Fibroblast of pulmonary artery (primary cell): ENCODE measurements around the gene ADO.
A peak's percentile ranks its signal among the peaks of the same experiment; 100 is the strongest.

Source experiments
- DNase-seq: peaks from one replicate; pipeline ENCODE4 v3.0.0-alpha.2; 2010; ENCODE audit warnings: low read depth
- H3K4me3 ChIP-seq: replicated peaks from 2 replicates; pipeline ENCODE4 v1.5.1; 2011; ENCODE audit warnings: low read depth, mild to moderate bottlenecking, control low read depth, low read length, moderate library complexity
- CTCF ChIP-seq: IDR thresholded peaks from 2 replicates; pipeline ENCODE4 v1.5.1; 2011; ENCODE audit warnings: mild to moderate bottlenecking, control low read depth, low read length, inconsistent platforms; ENCODE audit errors: missing control alignments

ADO gene

GRCh38 chr10:62814756-62815380 lies 10.3 kb downstream of the ADO start:
- DNase-seq: no peak
- TF ChIP-seq CTCF: no peak

GRCh38 chr10:62815381-62816075 lies 11.0 kb downstream of the ADO start:
- no peak for TF ChIP-seq CTCF
- DNase-seq: no peak
- H3K4me3 ChIP-seq: peak overlapping the region; percentile 69

More at GRCh38 chr10:62814756-62815380, 10.3 kb downstream of the ADO start:
- peak overlapping the region; percentile 69 for H3K4me3 ChIP-seq

- peak overlapping the region; percentile 69 for H3K4me3 ChIP-seq
- DNase-seq: no peak
- TF ChIP-seq CTCF: no peak
These were observed 11.5 kb downstream of the ADO start for GRCh38 chr10:62816076-62816330.

- no peak for TF ChIP-seq CTCF
- H3K4me3 ChIP-seq: peak within 1 kb of the TSS; percentile 69
- peak; percentile 97 for DNase-seq
These were observed 12.0 kb downstream of the ADO start, which contains the start of gene EGR2 for GRCh38 chr10:62816331-62817120. EGR2 (minus strand) TSS chr10:62816366; CDS start chr10:62816029, 337 bp downstream.

- DNase-seq: peak; percentile 65
- TF ChIP-seq CTCF: no peak
- H3K4me3 ChIP-seq: peak overlapping the region; percentile 69
These were observed 12.7 kb downstream of the ADO start for GRCh38 chr10:62817121-62817765.

- peak overlapping the region; percentile 69 for H3K4me3 ChIP-seq
- TF ChIP-seq CTCF: peak; percentile 40
- DNase-seq: peak; percentile 78
These were observed 13.4 kb downstream of the ADO start for GRCh38 chr10:62817766-62818425.
